GM18505 (cell line): ENCODE data around the gene PNPO.
"Not testable (repeated sequence)": the region's sequence is repeated elsewhere in the genome, so short reads cannot be mapped to it uniquely, and the experiment has no call there.

Experiments
- ATAC-seq: cut with Tn5 transposase; IDR thresholded peaks from one replicate; pipeline ENCODE4 v1.9.1; 2021; ENCODE audit not compliant: unreplicated experiment
- POLR2A ChIP-seq: IDR thresholded peaks from 4 replicates; pipeline ENCODE4 v1.6.1; 2011; ENCODE audit warnings: borderline replicate concordance; ENCODE audit not compliant: insufficient read depth, insufficient read length; ENCODE audit errors: extremely low read depth

Gene PNPO

DNA sequence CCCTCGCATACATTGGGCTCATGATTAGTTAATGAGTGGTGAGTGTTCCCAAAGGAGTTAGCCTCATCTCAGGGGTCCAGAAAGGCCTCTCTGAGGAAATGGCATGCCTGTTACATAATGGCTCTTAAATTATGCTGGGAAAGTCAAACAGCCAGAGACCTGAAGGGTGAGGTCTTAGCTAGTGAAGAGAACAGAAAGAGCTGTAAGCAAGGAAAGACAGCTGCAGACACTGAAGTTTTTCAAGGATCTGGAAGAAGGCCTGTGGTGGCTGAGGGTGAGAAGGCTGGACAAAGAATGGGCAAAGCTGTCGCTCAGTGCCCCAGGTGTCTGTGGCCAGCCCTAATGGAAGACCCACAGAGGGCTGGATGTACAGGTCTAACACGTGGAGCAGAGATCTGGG, 34.9 kb upstream of the PNPO start:
- ATAC-seq = no peak
- no peak for TF ChIP-seq POLR2A

- no peak for ATAC-seq
- TF ChIP-seq POLR2A = no peak
Observed at GRCh38 chr17:47907932-47908562, 33.3 kb upstream of the PNPO start.

DNA sequence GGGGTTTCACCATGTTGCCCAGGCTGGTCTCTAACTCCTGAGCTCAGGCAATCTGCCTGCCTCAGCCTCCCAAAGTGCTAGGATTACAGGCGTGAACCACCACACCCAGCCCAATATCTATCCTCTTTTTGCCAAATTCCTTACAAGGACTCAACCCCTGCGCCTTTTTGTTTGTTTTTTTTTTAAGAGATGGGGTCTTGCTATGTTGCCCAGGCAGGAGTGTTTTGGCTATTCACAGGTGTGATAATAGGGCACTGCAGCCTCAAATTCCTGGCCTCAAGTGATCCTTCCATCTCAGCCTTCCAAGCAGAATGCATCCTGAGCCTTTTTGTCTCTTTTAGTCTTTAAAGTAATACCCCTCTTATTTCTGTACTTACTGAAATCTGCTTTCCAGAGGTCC, 28.3 kb upstream of the PNPO start:
- TF ChIP-seq POLR2A = no peak
- no peak for ATAC-seq

GRCh38 chr17:47914306-47914948, 26.9 kb upstream of the PNPO start:
- no peak for TF ChIP-seq POLR2A
- ATAC-seq = no peak

- ATAC-seq = no peak
- TF ChIP-seq POLR2A = no peak
Observed at GRCh38 chr17:47915776-47916398, 25.5 kb upstream of the PNPO start.

DNA sequence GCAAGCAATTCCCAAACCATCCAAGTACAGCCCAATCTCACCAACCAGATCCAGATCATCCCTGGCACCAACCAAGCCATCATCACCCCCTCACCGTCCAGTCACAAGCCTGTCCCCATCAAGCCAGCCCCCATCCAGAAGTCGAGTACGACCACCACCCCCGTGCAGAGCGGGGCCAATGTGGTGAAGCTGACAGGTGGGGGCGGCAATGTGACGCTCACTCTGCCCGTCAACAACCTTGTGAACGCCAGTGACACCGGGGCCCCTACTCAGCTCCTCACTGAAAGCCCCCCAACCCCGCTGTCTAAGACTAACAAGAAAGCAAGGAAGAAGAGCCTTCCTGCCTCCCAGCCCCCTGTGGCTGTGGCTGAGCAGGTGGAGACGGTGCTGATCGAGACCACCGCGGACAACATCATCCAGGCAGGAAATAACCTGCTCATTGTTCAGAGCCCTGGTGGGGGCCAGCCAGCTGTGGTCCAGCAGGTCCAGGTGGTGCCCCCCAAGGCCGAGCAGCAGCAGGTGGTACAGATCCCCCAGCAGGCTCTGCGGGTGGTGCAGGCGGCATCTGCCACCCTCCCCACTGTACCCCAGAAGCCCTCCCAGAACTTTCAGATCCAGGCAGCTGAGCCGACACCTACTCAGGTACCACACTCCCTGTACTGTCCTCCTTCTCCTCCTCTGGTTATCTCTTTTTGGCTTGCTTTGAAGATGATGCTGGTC, 24.7 kb upstream of the PNPO start:
- ATAC-seq = no peak
- no peak for TF ChIP-seq POLR2A

- no peak for TF ChIP-seq POLR2A
- ATAC-seq = no peak
Observed at GRCh38 chr17:47917581-47917980, 23.8 kb upstream of the PNPO start.

GRCh38 chr17:47918006-47918405, 23.4 kb upstream of the PNPO start:
- TF ChIP-seq POLR2A = no peak
- no peak for ATAC-seq

DNA sequence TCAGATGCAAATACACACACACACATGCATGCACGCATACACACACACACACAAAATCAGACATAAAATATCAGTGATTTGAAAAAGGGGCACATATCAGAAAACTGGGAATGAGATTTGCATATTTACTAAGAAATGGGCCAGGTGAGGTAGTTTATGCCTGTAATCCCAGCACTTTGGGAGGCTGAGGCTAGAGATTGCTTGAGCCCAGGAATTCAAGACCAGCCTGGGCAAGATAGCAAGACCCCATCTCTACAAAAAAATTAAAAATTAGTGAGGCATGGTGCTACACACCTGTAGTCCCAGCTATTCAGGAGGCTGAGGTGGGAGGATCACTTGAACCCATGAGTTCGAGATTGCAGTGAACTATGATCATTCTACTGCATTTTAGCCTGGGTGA, 22.4 kb upstream of the PNPO start:
- ATAC-seq = no peak
- no peak for TF ChIP-seq POLR2A

GRCh38 chr17:47919889-47920288, 21.5 kb upstream of the PNPO start:
- not testable (repeated sequence) for ATAC-seq

GRCh38 chr17:47924785-47925677, 16.3 kb upstream of the PNPO start:
- no peak for ATAC-seq
- TF ChIP-seq POLR2A = no peak

GRCh38 chr17:47925678-47925988, 15.7 kb upstream of the PNPO start:
- no peak for ATAC-seq
- no peak for TF ChIP-seq POLR2A

DNA sequence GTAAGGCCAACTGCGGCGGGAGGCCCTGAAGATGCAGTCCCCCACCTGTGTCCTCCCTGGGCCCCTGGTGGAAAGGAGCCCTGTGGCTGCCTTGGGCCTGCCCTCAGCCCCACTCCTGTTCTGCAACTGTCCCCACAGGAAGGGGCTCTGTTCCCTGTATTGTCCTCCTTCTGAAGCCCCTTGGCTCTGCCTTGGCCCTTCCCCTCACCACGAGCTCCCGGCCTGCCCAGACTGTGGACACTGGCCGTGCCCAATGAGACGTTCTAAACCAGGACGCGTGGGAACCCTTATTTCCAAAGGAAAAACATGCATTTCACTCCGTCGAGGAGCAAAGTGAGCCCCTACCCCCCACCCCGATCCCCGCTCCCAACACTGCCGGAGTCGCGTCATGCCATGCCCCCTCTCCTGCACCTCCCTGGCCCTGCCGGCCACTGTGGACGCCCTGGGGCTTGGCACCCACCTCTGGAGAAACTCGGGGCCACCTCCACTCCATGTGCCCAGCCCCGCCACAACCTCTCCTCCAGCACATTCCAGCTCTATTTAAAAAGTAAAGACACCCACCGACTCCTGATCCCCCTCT, 13.5 kb upstream of the PNPO start:
- TF ChIP-seq POLR2A = no peak
- ATAC-seq = no peak

DNA sequence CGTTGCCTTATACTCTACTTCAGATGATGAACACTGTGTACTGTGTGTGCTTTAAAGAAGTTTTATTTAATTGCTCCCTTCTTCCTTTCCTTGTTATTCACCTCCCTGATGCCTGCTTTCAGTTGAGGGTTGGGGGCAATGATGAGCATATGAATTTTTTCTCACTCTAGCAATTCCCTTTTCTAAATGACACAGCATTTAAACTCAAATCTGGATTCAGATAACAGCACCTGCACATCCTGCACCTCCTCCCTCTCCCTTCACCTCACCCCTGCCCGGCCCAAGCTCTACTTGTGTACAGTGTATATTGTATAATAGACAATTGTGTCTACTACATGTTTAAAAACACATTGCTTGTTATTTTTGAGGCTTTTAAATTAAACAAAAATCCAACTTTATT, 13.0 kb upstream of the PNPO start:
- ATAC-seq = no peak
- TF ChIP-seq POLR2A = no peak
